ENCODE measurements around the gene PNLDC1. TPM values are rescaled to one million over a fixed set of nuclear protein-coding genes. Genes with fewer than 3 reads are reported as not detected.

PNLDC1 gene
- total and polyA plus RNA-seq, 2 of the 4 experiments (the other 2 are of a cell fraction) = not detected

DNA sequence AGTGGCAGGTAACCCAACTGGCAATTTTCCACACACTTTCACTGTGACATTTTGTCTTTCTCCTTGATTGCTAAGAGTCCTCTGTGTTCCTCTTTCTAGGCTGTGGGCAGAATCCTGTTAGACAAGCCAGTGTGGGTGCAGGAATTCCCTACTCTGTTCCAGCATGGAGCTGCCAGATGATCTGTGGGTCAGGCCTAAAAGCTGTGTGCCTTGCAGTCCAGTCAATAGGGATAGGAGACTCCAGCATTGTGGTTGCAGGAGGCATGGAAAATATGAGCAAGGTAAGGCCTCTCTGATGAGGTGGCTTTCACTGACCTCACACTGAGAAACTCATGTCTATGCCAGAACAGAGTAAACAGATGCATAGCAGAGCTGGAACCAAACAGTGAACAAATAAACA lies 33.2 kb upstream of the PNLDC1 start:
- TF ChIP-seq FOS (IDR thresholded peaks at IDR 0.05; ENCODE audit: low read depth, low read length) (no peak), SMC3 (IDR thresholded peaks at IDR 0.05; ENCODE audit: low read depth, low read length) (no peak), RFX5 (IDR thresholded peaks at IDR 0.05; ENCODE audit: low read depth, low read length) (no peak), CEBPB (IDR thresholded peaks at IDR 0.05; ENCODE audit: low read depth, low read length) (no peak), RAD21 (IDR thresholded peaks at IDR 0.05; ENCODE audit: low read length) (no peak), RCOR1 (IDR thresholded peaks at IDR 0.05; ENCODE audit: insufficient replicate concordance, low read length) (no peak), BHLHE40 (IDR thresholded peaks at IDR 0.05; ENCODE audit: low read depth, low read length) (no peak), MXI1 (IDR thresholded peaks at IDR 0.05; ENCODE audit: borderline replicate concordance, low read depth, low read length) (no peak), NFE2L2 (IDR thresholded peaks at IDR 0.05; ENCODE audit: low read depth, low read length) (no peak)
- TF ChIP-seq, protein P1, sequence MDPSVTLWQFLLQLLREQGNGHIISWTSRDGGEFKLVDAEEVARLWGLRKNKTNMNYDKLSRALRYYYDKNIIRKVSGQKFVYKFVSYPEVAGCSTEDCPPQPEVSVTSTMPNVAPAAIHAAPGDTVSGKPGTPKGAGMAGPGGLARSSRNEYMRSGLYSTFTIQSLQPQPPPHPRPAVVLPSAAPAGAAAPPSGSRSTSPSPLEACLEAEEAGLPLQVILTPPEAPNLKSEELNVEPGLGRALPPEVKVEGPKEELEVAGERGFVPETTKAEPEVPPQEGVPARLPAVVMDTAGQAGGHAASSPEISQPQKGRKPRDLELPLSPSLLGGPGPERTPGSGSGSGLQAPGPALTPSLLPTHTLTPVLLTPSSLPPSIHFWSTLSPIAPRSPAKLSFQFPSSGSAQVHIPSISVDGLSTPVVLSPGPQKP (IDR thresholded peaks at IDR 0.05; ENCODE audit: borderline replicate concordance, low read depth, low read length) = no peak
- TF ChIP-seq, protein P2, sequence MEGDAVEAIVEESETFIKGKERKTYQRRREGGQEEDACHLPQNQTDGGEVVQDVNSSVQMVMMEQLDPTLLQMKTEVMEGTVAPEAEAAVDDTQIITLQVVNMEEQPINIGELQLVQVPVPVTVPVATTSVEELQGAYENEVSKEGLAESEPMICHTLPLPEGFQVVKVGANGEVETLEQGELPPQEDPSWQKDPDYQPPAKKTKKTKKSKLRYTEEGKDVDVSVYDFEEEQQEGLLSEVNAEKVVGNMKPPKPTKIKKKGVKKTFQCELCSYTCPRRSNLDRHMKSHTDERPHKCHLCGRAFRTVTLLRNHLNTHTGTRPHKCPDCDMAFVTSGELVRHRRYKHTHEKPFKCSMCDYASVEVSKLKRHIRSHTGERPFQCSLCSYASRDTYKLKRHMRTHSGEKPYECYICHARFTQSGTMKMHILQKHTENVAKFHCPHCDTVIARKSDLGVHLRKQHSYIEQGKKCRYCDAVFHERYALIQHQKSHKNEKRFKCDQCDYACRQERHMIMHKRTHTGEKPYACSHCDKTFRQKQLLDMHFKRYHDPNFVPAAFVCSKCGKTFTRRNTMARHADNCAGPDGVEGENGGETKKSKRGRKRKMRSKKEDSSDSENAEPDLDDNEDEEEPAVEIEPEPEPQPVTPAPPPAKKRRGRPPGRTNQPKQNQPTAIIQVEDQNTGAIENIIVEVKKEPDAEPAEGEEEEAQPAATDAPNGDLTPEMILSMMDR (conservative IDR thresholded peaks at IDR 0.05; ENCODE audit: low read depth, low read length) = no peak
- Histone ChIP-seq H3K56ac (ENCODE audit: extremely low read depth, insufficient read depth, low read length) (no peak overlapping the region), H2BK120ac (ENCODE audit: low read depth, low read length) (no peak overlapping the region), H2AFZ (replicated peaks; ENCODE audit: low read length, poor library complexity) (no peak overlapping the region), H3K4me2 (ENCODE audit: low read depth, low read length) (no peak overlapping the region), H2BK5ac (ENCODE audit: low read depth, low read length, poor library complexity, severe bottlenecking) (no peak overlapping the region), H4K91ac (ENCODE audit: insufficient read depth, low read depth, low read length) (no peak overlapping the region), H2BK15ac (ENCODE audit: low read depth, low read length) (no peak overlapping the region), H3K9me3 (ENCODE audit: control insufficient read depth, insufficient read depth, low read length) (no peaks in the 10 kb centered on the region), H4K5ac (ENCODE audit: low read depth, low read length) (no peak overlapping the region), H3K36me3 (ENCODE audit: control insufficient read depth, insufficient read depth, low read length) (peaks cover 27% of the 10 kb centered on the region), H3K4ac (ENCODE audit: low read depth, low read length) (no peak overlapping the region), H3K27me3 (ENCODE audit: control insufficient read depth, insufficient read depth, low read length) (no peaks in the 10 kb centered on the region), H2BK20ac (ENCODE audit: low read depth, low read length) (no peak overlapping the region), H3K14ac (replicated peaks; ENCODE audit: low read depth, low read length) (no peak overlapping the region; the same call in 1 of the 2 replicates), H3K9me1 (ENCODE audit: insufficient read depth, low read length) (peaks cover 7% of the 10 kb centered on the region), H4K8ac (ENCODE audit: low read depth in 2 of 2, low read length in 2 of 2) (no peak overlapping the region), H2AK9ac (replicated peaks; ENCODE audit: low read depth, low read length, poor library complexity) (no peak overlapping the region), H3K9ac (ENCODE audit: low read depth, low read length) (no peak overlapping the region), H3K18ac (ENCODE audit: low read depth, low read length) (no peak overlapping the region), H3K79me1 (ENCODE audit: low read depth in 1 of 2, low read length in 2 of 2) (peaks cover 0 to 13% of the 10 kb centered on the region in 2 experiments), H3K27ac (ENCODE audit: insufficient read depth, low read length) (no peak overlapping the region), H3K4me3 (ENCODE audit: insufficient read depth, low read depth, low read length) (no peak overlapping the region), H2AK5ac (ENCODE audit: low read depth, low read length) (no peak overlapping the region), H3K23ac (ENCODE audit: low read depth, low read length) (no peak overlapping the region), H4K20me1 (ENCODE audit: insufficient read depth, low read length) (no peaks in the 10 kb centered on the region), H3K4me1 (ENCODE audit: control insufficient read depth, insufficient read depth, low read length) (peaks cover 7% of the 10 kb centered on the region)
- in situ Hi-C loops (cut with MboI; ENCODE audit: low sequenced_read_pairs) (loop anchor here (10.0 kb wide), 1 partner anchor 72 kb away; the partner anchor contains the start of gene SOD2), intact Hi-C loops (cut with micrococcal nuclease) (no loop called here), dilution Hi-C loops (cut with HindIII; ENCODE audit: low sequenced_read_pairs, unreplicated experiment) (no loop called here)
- ATAC-seq (ENCODE audit: low read depth) (peak; percentile 8; the same call in 1 of the 2 replicates), DNase-seq (peak; percentile 72)
- POLR2A ChIA-PET (ENCODE audit: unreplicated experiment) = no interaction called here
- CTCF ChIA-PET = no interaction called here
- no TSS peak for BruUV-seq (replicated peaks)
